Measurements from ENCODE around the gene IQSEC1.

IQSEC1 gene

GRCh38 chr3:13083898-13084297 is 10.7 kb upstream of the IQSEC1 start:
- Histone ChIP-seq H3K36me3 (ENCODE audit: control insufficient read depth in 1 of 2, insufficient read depth in 2 of 2, low read length in 2 of 2) (no peaks in the 10 kb centered on the region), H3K4me1 (ENCODE audit: control insufficient read depth in 1 of 2, insufficient read depth in 2 of 2, low read length in 2 of 2) (peaks cover 0 to 3% of the 10 kb centered on the region in 2 donors), H3K9me3 (ENCODE audit: control insufficient read depth in 1 of 2, low read length in 2 of 2) (no peaks in the 10 kb centered on the region), H3K27me3 (ENCODE audit: control insufficient read depth in 1 of 2, insufficient read depth in 2 of 2, low read length in 2 of 2) (no peaks in the 10 kb centered on the region), H3K27ac (ENCODE audit: low read depth, low read length) (no peak overlapping the region), H3K9ac (ENCODE audit: low read depth in 1 of 2, low read length in 2 of 2) (no peak overlapping the region), H3K4me3 (ENCODE audit: low read depth in 1 of 2, low read length in 2 of 2) (no peak overlapping the region)

- Histone ChIP-seq H3K36me3 (ENCODE audit: control insufficient read depth in 1 of 2, insufficient read depth in 2 of 2, low read length in 2 of 2) (no peaks in the 10 kb centered on the region), H3K27me3 (ENCODE audit: control insufficient read depth in 1 of 2, insufficient read depth in 2 of 2, low read length in 2 of 2) (no peaks in the 10 kb centered on the region), H3K4me1 (ENCODE audit: control insufficient read depth in 1 of 2, insufficient read depth in 2 of 2, low read length in 2 of 2) (peaks cover 0 to 3% of the 10 kb centered on the region in 2 donors), H3K9ac (ENCODE audit: low read depth in 1 of 2, low read length in 2 of 2) (no peak overlapping the region), H3K4me3 (ENCODE audit: low read depth in 1 of 2, low read length in 2 of 2) (no peak overlapping the region), H3K9me3 (ENCODE audit: control insufficient read depth in 1 of 2, low read length in 2 of 2) (no peaks in the 10 kb centered on the region), H3K27ac (ENCODE audit: low read depth, low read length) (no peak overlapping the region)
Observed at GRCh38 chr3:13083254-13083653, 10.0 kb upstream of the IQSEC1 start.

- H3K4me1 ChIP-seq (ENCODE audit: control insufficient read depth in 1 of 2, insufficient read depth in 2 of 2, low read length in 2 of 2): peaks cover 0 to 3% of the 10 kb centered on the region in 2 donors
- no peak overlapping the region for H3K27ac ChIP-seq (ENCODE audit: low read depth, low read length)
- H3K27me3 ChIP-seq (ENCODE audit: control insufficient read depth in 1 of 2, insufficient read depth in 2 of 2, low read length in 2 of 2): peaks cover 0 to under 1% of the 10 kb centered on the region in 2 donors
- H3K9me3 ChIP-seq (ENCODE audit: control insufficient read depth in 1 of 2, low read length in 2 of 2): no peaks in the 10 kb centered on the region
- H3K36me3 ChIP-seq (ENCODE audit: control insufficient read depth in 1 of 2, insufficient read depth in 2 of 2, low read length in 2 of 2): no peaks in the 10 kb centered on the region
- H3K4me3 ChIP-seq (ENCODE audit: low read depth in 1 of 2, low read length in 2 of 2): no peak overlapping the region
- H3K9ac ChIP-seq (ENCODE audit: low read depth in 1 of 2, low read length in 2 of 2): no peak overlapping the region
Observed at GRCh38 chr3:13082677-13083076, 9.4 kb upstream of the IQSEC1 start.

- no peak overlapping the region for H3K27ac ChIP-seq (ENCODE audit: low read depth, low read length)
- H3K4me3 ChIP-seq (ENCODE audit: low read depth in 1 of 2, low read length in 2 of 2): no peak overlapping the region
- no peak overlapping the region for H3K9ac ChIP-seq (ENCODE audit: low read depth in 1 of 2, low read length in 2 of 2)
- no peaks in the 10 kb centered on the region for H3K4me1 ChIP-seq (ENCODE audit: control insufficient read depth in 1 of 2, insufficient read depth in 2 of 2, low read length in 2 of 2)
- H3K9me3 ChIP-seq (ENCODE audit: control insufficient read depth in 1 of 2, low read length in 2 of 2): no peaks in the 10 kb centered on the region
- no peaks in the 10 kb centered on the region for H3K36me3 ChIP-seq (ENCODE audit: control insufficient read depth in 1 of 2, insufficient read depth in 2 of 2, low read length in 2 of 2)
- H3K27me3 ChIP-seq (ENCODE audit: control insufficient read depth in 1 of 2, insufficient read depth in 2 of 2, low read length in 2 of 2): peaks cover 0 to 7% of the 10 kb centered on the region in 2 donors
Observed at GRCh38 chr3:13081603-13082360, 8.6 kb upstream of the IQSEC1 start.

GRCh38 chr3:13080591-13080990 is 7.4 kb upstream of the IQSEC1 start:
- Histone ChIP-seq H3K4me1 (ENCODE audit: control insufficient read depth in 1 of 2, insufficient read depth in 2 of 2, low read length in 2 of 2) (no peaks in the 10 kb centered on the region), H3K9me3 (ENCODE audit: control insufficient read depth in 1 of 2, low read length in 2 of 2) (no peaks in the 10 kb centered on the region), H3K4me3 (ENCODE audit: low read depth in 1 of 2, low read length in 2 of 2) (no peak overlapping the region), H3K9ac (ENCODE audit: low read depth in 1 of 2, low read length in 2 of 2) (no peak overlapping the region), H3K27me3 (ENCODE audit: control insufficient read depth in 1 of 2, insufficient read depth in 2 of 2, low read length in 2 of 2) (peaks cover 0 to 14% of the 10 kb centered on the region in 2 donors), H3K27ac (ENCODE audit: low read depth, low read length) (no peak overlapping the region), H3K36me3 (ENCODE audit: control insufficient read depth in 1 of 2, insufficient read depth in 2 of 2, low read length in 2 of 2) (no peaks in the 10 kb centered on the region)

GRCh38 chr3:13080026-13080425 is 6.8 kb upstream of the IQSEC1 start:
- no peak overlapping the region for H3K4me3 ChIP-seq (ENCODE audit: low read depth in 1 of 2, low read length in 2 of 2)
- no peak overlapping the region for H3K9ac ChIP-seq (ENCODE audit: low read depth in 1 of 2, low read length in 2 of 2)
- peaks cover 0 to 14% of the 10 kb centered on the region in 2 donors for H3K27me3 ChIP-seq (ENCODE audit: control insufficient read depth in 1 of 2, insufficient read depth in 2 of 2, low read length in 2 of 2)
- H3K36me3 ChIP-seq (ENCODE audit: control insufficient read depth in 1 of 2, insufficient read depth in 2 of 2, low read length in 2 of 2): no peaks in the 10 kb centered on the region
- H3K27ac ChIP-seq (ENCODE audit: low read depth, low read length): no peak overlapping the region
- H3K9me3 ChIP-seq (ENCODE audit: control insufficient read depth in 1 of 2, low read length in 2 of 2): no peaks in the 10 kb centered on the region
- no peaks in the 10 kb centered on the region for H3K4me1 ChIP-seq (ENCODE audit: control insufficient read depth in 1 of 2, insufficient read depth in 2 of 2, low read length in 2 of 2)

GRCh38 chr3:13079510-13079909 is 6.3 kb upstream of the IQSEC1 start:
- H3K27ac ChIP-seq (ENCODE audit: low read depth, low read length): no peak overlapping the region
- no peaks in the 10 kb centered on the region for H3K9me3 ChIP-seq (ENCODE audit: control insufficient read depth in 1 of 2, low read length in 2 of 2)
- no peaks in the 10 kb centered on the region for H3K4me1 ChIP-seq (ENCODE audit: control insufficient read depth in 1 of 2, insufficient read depth in 2 of 2, low read length in 2 of 2)
- H3K9ac ChIP-seq (ENCODE audit: low read depth in 1 of 2, low read length in 2 of 2): no peak overlapping the region
- no peaks in the 10 kb centered on the region for H3K36me3 ChIP-seq (ENCODE audit: control insufficient read depth in 1 of 2, insufficient read depth in 2 of 2, low read length in 2 of 2)
- no peak overlapping the region for H3K4me3 ChIP-seq (ENCODE audit: low read depth in 1 of 2, low read length in 2 of 2)
- H3K27me3 ChIP-seq (ENCODE audit: control insufficient read depth in 1 of 2, insufficient read depth in 2 of 2, low read length in 2 of 2): peaks cover 0 to 17% of the 10 kb centered on the region in 2 donors

GRCh38 chr3:13079051-13079450 is 5.8 kb upstream of the IQSEC1 start:
- Histone ChIP-seq H3K36me3 (ENCODE audit: control insufficient read depth in 1 of 2, insufficient read depth in 2 of 2, low read length in 2 of 2) (no peaks in the 10 kb centered on the region), H3K9ac (ENCODE audit: low read depth in 1 of 2, low read length in 2 of 2) (no peak overlapping the region), H3K27ac (ENCODE audit: low read depth, low read length) (no peak overlapping the region), H3K27me3 (ENCODE audit: control insufficient read depth in 1 of 2, insufficient read depth in 2 of 2, low read length in 2 of 2) (peaks cover 2 to 22% of the 10 kb centered on the region in 2 donors), H3K4me1 (ENCODE audit: control insufficient read depth in 1 of 2, insufficient read depth in 2 of 2, low read length in 2 of 2) (no peaks in the 10 kb centered on the region), H3K4me3 (ENCODE audit: low read depth in 1 of 2, low read length in 2 of 2) (no peak overlapping the region), H3K9me3 (ENCODE audit: control insufficient read depth in 1 of 2, low read length in 2 of 2) (no peaks in the 10 kb centered on the region)

- Histone ChIP-seq H3K27ac (ENCODE audit: low read depth, low read length) (no peak overlapping the region), H3K4me1 (ENCODE audit: control insufficient read depth in 1 of 2, insufficient read depth in 2 of 2, low read length in 2 of 2) (no peaks in the 10 kb centered on the region), H3K36me3 (ENCODE audit: control insufficient read depth in 1 of 2, insufficient read depth in 2 of 2, low read length in 2 of 2) (peaks cover 0 to 2% of the 10 kb centered on the region in 2 donors), H3K4me3 (ENCODE audit: low read depth in 1 of 2, low read length in 2 of 2) (no peak overlapping the region), H3K9me3 (ENCODE audit: control insufficient read depth in 1 of 2, low read length in 2 of 2) (no peaks in the 10 kb centered on the region), H3K27me3 (ENCODE audit: control insufficient read depth in 1 of 2, insufficient read depth in 2 of 2, low read length in 2 of 2) (peaks cover 9 to 27% of the 10 kb centered on the region in 2 donors), H3K9ac (ENCODE audit: low read depth in 1 of 2, low read length in 2 of 2) (no peak overlapping the region)
Observed at GRCh38 chr3:13078163-13078905, 5.1 kb upstream of the IQSEC1 start.

- H3K9ac ChIP-seq (ENCODE audit: low read depth in 1 of 2, low read length in 2 of 2): no peak overlapping the region
- H3K27ac ChIP-seq (ENCODE audit: low read depth, low read length): no peak overlapping the region
- H3K9me3 ChIP-seq (ENCODE audit: control insufficient read depth in 1 of 2, low read length in 2 of 2): no peaks in the 10 kb centered on the region
- H3K27me3 ChIP-seq (ENCODE audit: control insufficient read depth in 1 of 2, insufficient read depth in 2 of 2, low read length in 2 of 2): peaks cover 12 to 27% of the 10 kb centered on the region in 2 donors
- H3K36me3 ChIP-seq (ENCODE audit: control insufficient read depth in 1 of 2, insufficient read depth in 2 of 2, low read length in 2 of 2): peaks cover 0 to 2% of the 10 kb centered on the region in 2 donors
- no peaks in the 10 kb centered on the region for H3K4me1 ChIP-seq (ENCODE audit: control insufficient read depth in 1 of 2, insufficient read depth in 2 of 2, low read length in 2 of 2)
- no peak overlapping the region for H3K4me3 ChIP-seq (ENCODE audit: low read depth in 1 of 2, low read length in 2 of 2)
Observed at GRCh38 chr3:13077431-13078162, 4.4 kb upstream of the IQSEC1 start.
